GM23338 (cell line): ENCODE measurements around the gene STRN. TPM values are rescaled to one million over a fixed set of nuclear protein-coding genes. Genes with fewer than 3 reads are reported as not detected.

Experiments
- ATAC-seq: fragments of 200-7000 bp; cut with Tn5 transposase; 3 replicates; pipeline ENCODE4 v1.9.1; 2020
- DNase-seq: peaks from one replicate; pipeline ENCODE4 v3.0.0-alpha.2; 2015; ENCODE audit warnings: low spot score
- H2AFZ ChIP-seq: fragments of 200-600 bp; sonication (generic); 2 replicates; pipeline ENCODE4 v1.8.0; 2016; ENCODE audit warnings: antibody characterized with exemption, mild to moderate bottlenecking, moderate library complexity
- H3F3A ChIP-seq: fragments of 200-600 bp; sonication (generic); replicated peaks from 2 replicates; pipeline ENCODE4 v1.8.0; 2017; ENCODE audit warnings: antibody characterized with exemption, mixed run types, low read depth
- H3K27ac ChIP-seq: fragments of 200-600 bp; sonication (generic); 2 replicates; pipeline ENCODE4 v1.6.1; 2016; ENCODE audit warnings: low read depth
- H3K27me3 ChIP-seq: fragments of 200-600 bp; sonication (generic); 2 replicates; pipeline ENCODE4 v1.8.0; 2016; ENCODE audit warnings: mild to moderate bottlenecking, mixed run types, moderate library complexity; ENCODE audit not compliant: insufficient read depth
- H3K36me3 ChIP-seq: fragments of 200-600 bp; sonication (generic); 2 replicates; pipeline ENCODE4 v1.8.0; 2016; ENCODE audit warnings: mild to moderate bottlenecking; ENCODE audit not compliant: insufficient read depth
- H3K4me1 ChIP-seq: fragments of 200-600 bp; sonication (generic); 2 replicates; pipeline ENCODE4 v1.8.0; 2016; ENCODE audit warnings: mild to moderate bottlenecking, moderate library complexity; ENCODE audit not compliant: insufficient read depth
- H3K4me2 ChIP-seq: fragments of 200-600 bp; sonication (generic); 2 replicates; pipeline ENCODE4 v1.7.1; 2017; ENCODE audit warnings: mixed run types
- H3K4me3 ChIP-seq: fragments of 200-600 bp; sonication (generic); 2 replicates; pipeline ENCODE4 v1.6.1; 2016; ENCODE audit warnings: mixed run types
- H3K79me2 ChIP-seq: fragments of 200-600 bp; sonication (generic); replicated peaks from 2 replicates; pipeline ENCODE4 v1.8.0; 2017; ENCODE audit warnings: mild to moderate bottlenecking; ENCODE audit not compliant: insufficient read depth
- H3K9me2 ChIP-seq: fragments of 200-600 bp; sonication (generic); 2 replicates; pipeline ENCODE4 v1.8.0; 2017; ENCODE audit not compliant: insufficient read depth
- H4K20me1 ChIP-seq: fragments of 200-600 bp; sonication (generic); replicated peaks from 2 replicates; pipeline ENCODE4 v1.8.0; 2017; ENCODE audit warnings: mild to moderate bottlenecking; ENCODE audit not compliant: insufficient read depth
- H3K27ac Mint-ChIP-seq: 2 replicates; pipeline ENCODE4 v1.8.0; 2020; ENCODE audit warnings: inconsistent platforms, mild to moderate bottlenecking, moderate library complexity, mixed read lengths
- H3K27me3 Mint-ChIP-seq: 3 replicates; pipeline ENCODE4 v1.8.0; 2022; ENCODE audit warnings: low read depth, mild to moderate bottlenecking, moderate library complexity, mixed read lengths, inconsistent platforms; ENCODE audit not compliant: insufficient read depth, poor library complexity
- H3K36me3 Mint-ChIP-seq: 3 replicates; pipeline ENCODE4 v1.8.0; 2021; ENCODE audit warnings: low read depth, mild to moderate bottlenecking, inconsistent platforms, moderate library complexity, mixed read lengths
- H3K4me1 Mint-ChIP-seq: 3 replicates; pipeline ENCODE4 v1.8.0; 2020; ENCODE audit warnings: mild to moderate bottlenecking, inconsistent platforms, mixed read lengths
- H3K4me3 Mint-ChIP-seq: 3 replicates; pipeline ENCODE4 v1.8.0; 2021; ENCODE audit warnings: moderate library complexity, mild to moderate bottlenecking, inconsistent platforms, mixed read lengths
- H3K9me3 Mint-ChIP-seq: 3 replicates; pipeline ENCODE4 v1.8.0; 2020; ENCODE audit warnings: moderate library complexity, mild to moderate bottlenecking, inconsistent platforms, mixed read lengths
- CREB1 ChIP-seq: fragments of 250-450 bp; sonication (Bioruptor Pico); IDR thresholded peaks from 2 replicates; pipeline ENCODE4 v1.5.0; 2020; ENCODE audit warnings: low read depth, mild to moderate bottlenecking, moderate library complexity
- EZH2 ChIP-seq: fragments of 200-600 bp; sonication (generic); IDR thresholded peaks from one replicate; pipeline ENCODE4 v1.8.0; 2017; ENCODE audit warnings: antibody characterized with exemption, mild to moderate bottlenecking, low read depth; ENCODE audit not compliant: unreplicated experiment
- EZH2phosphoT487 ChIP-seq: fragments of 200-600 bp; sonication (generic); IDR thresholded peaks from one replicate; pipeline ENCODE4 v1.8.1; 2018; ENCODE audit warnings: antibody characterized with exemption; ENCODE audit not compliant: unreplicated experiment
- JUNB ChIP-seq: IDR thresholded peaks from one replicate; pipeline ENCODE4 v1.6.1; 2016; ENCODE audit warnings: antibody characterized with exemption; ENCODE audit not compliant: unreplicated experiment
- NANOG ChIP-seq: IDR thresholded peaks from 2 replicates; pipeline ENCODE4 v1.6.1; 2016; ENCODE audit warnings: antibody characterized with exemption, borderline replicate concordance
- POLR2AphosphoS5 ChIP-seq: IDR thresholded peaks from 2 replicates; pipeline ENCODE4 v1.6.1; 2016; ENCODE audit warnings: antibody characterized with exemption, low read depth
- ZNF331 ChIP-seq: fragments of 250-450 bp; sonication (Bioruptor Pico); IDR thresholded peaks from 2 replicates; pipeline ENCODE4 v1.5.0; 2020; ENCODE audit warnings: low read depth, mild to moderate bottlenecking, moderate library complexity
- polyA plus RNA-seq: library from polyadenylated mRNA; unstranded; fragments of >200 nt; fragmentation: Nextera tagmentation; extraction: Ambion mirVana; gene quantifications from 2 replicates; pipeline ENCODE4 v1.2.1, GENCODE V29; 2016
- total RNA-seq: library from RNA; depleted of rRNA; stranded (reverse); fragments of >200 nt; shearing (Covaris generic); gene quantifications from 2 replicates; pipeline ENCODE4 v1.2.3, GENCODE V29; 2014
- TF ChIP-seq, protein P1 (sequence below): IDR thresholded peaks from 2 replicates; pipeline ENCODE4 v1.6.1; 2016; ENCODE audit warnings: antibody characterized with exemption
- TF ChIP-seq, protein P2 (sequence below): IDR thresholded peaks from one replicate; pipeline ENCODE4 v1.6.1; 2018; ENCODE audit warnings: antibody characterized with exemption; ENCODE audit not compliant: unreplicated experiment
- TF ChIP-seq, protein P3 (sequence below), 2 experiments: fragments of 200-600 bp in 1 of 2; sonication (generic) in 1 of 2; conservative IDR thresholded peaks; 2 replicates each; pipeline versions ENCODE4 v1.5.1 to v1.6.1; 2016 to 2017; ENCODE audit warnings: antibody characterized with exemption in 2 of 2, low read depth in 2 of 2, mild to moderate bottlenecking in 2 of 2, moderate library complexity in 1 of 2

STRN gene
- total and polyA plus RNA-seq, 2 experiments from 2014 or later: 16.1 to 34.5 TPM

DNA sequence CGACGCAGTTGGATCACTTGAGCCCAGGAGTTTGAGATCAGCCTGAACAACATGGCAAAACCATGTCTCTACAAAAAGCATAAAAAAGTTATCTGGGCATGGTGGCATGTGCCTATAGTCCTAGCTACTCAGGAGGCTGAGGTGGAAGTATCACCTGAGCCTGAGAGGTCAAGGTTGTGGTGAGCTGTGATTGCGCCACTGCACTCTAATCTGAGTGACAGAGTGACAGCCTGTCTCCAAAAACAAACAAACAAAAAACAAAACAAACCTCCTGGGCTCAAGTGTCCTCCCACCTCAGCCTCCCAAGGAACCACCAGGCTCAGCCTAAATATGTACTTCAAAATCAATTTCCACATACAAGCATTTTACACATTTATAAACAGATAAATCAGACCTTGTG is 83.8 kb downstream of the STRN start (continued):
- TF ChIP-seq POLR2AphosphoS5: no peak
- TF ChIP-seq, protein P1, sequence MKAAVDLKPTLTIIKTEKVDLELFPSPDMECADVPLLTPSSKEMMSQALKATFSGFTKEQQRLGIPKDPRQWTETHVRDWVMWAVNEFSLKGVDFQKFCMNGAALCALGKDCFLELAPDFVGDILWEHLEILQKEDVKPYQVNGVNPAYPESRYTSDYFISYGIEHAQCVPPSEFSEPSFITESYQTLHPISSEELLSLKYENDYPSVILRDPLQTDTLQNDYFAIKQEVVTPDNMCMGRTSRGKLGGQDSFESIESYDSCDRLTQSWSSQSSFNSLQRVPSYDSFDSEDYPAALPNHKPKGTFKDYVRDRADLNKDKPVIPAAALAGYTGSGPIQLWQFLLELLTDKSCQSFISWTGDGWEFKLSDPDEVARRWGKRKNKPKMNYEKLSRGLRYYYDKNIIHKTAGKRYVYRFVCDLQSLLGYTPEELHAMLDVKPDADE: no peak
- TF ChIP-seq, protein P2, sequence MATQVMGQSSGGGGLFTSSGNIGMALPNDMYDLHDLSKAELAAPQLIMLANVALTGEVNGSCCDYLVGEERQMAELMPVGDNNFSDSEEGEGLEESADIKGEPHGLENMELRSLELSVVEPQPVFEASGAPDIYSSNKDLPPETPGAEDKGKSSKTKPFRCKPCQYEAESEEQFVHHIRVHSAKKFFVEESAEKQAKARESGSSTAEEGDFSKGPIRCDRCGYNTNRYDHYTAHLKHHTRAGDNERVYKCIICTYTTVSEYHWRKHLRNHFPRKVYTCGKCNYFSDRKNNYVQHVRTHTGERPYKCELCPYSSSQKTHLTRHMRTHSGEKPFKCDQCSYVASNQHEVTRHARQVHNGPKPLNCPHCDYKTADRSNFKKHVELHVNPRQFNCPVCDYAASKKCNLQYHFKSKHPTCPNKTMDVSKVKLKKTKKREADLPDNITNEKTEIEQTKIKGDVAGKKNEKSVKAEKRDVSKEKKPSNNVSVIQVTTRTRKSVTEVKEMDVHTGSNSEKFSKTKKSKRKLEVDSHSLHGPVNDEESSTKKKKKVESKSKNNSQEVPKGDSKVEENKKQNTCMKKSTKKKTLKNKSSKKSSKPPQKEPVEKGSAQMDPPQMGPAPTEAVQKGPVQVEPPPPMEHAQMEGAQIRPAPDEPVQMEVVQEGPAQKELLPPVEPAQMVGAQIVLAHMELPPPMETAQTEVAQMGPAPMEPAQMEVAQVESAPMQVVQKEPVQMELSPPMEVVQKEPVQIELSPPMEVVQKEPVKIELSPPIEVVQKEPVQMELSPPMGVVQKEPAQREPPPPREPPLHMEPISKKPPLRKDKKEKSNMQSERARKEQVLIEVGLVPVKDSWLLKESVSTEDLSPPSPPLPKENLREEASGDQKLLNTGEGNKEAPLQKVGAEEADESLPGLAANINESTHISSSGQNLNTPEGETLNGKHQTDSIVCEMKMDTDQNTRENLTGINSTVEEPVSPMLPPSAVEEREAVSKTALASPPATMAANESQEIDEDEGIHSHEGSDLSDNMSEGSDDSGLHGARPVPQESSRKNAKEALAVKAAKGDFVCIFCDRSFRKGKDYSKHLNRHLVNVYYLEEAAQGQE: no peak
- no peak for TF ChIP-seq EZH2phosphoT487

DNA sequence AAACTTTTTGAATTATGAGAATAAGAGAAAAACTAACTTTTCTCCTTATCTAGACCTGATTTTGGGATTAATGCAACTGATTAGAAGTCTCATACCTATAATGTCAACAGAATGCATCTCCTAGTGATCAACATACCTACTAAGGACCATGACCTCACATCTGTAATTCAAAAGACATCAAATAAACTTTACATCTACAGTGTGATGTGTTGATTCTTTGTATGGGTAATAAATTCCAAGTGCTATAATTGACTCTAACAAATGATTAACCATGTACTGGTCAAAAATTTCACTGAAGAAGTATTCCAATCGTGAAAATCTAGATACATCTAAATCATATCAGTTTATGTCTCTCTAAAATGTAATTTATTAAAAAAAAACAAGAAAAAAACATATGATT is 84.5 kb downstream of the STRN start:
- Histone ChIP-seq H3K36me3 (peaks cover 4% of the 10 kb centered on the region; the same call in 1 of the 2 replicates), H3K79me2 (no peaks in the 10 kb centered on the region), H3K27me3 (no peaks in the 10 kb centered on the region), H3K4me2 (no peak overlapping the region), H3K9me2 (no peaks in the 10 kb centered on the region), H3K4me3 (no peak overlapping the region), H2AFZ (no peak overlapping the region), H3K4me1 (no peaks in the 10 kb centered on the region), H3K27ac (no peak overlapping the region), H3F3A (no peaks in the 10 kb centered on the region), H4K20me1 (no peaks in the 10 kb centered on the region)
- ATAC-seq (no peak), DNase-seq (no peak)
- Mint-ChIP-seq H3K27ac (no peak overlapping the region), H3K4me1 (no peaks in the 10 kb centered on the region), H3K9me3 (no peaks in the 10 kb centered on the region), H3K36me3 (peaks cover 10% of the 10 kb centered on the region; the same call in 2 of the 3 replicates), H3K27me3 (peaks cover 2% of the 10 kb centered on the region), H3K4me3 (no peak overlapping the region)
- no peak for TF ChIP-seq ZNF331 (CRISPR knock-in tag)
- no peak for TF ChIP-seq CREB1
- TF ChIP-seq JUNB: no peak
- TF ChIP-seq, protein P1: no peak
- TF ChIP-seq EZH2phosphoT487: no peak
- TF ChIP-seq NANOG: no peak
- TF ChIP-seq, protein P2: no peak
- TF ChIP-seq EZH2: no peak
- TF ChIP-seq, protein P3, sequence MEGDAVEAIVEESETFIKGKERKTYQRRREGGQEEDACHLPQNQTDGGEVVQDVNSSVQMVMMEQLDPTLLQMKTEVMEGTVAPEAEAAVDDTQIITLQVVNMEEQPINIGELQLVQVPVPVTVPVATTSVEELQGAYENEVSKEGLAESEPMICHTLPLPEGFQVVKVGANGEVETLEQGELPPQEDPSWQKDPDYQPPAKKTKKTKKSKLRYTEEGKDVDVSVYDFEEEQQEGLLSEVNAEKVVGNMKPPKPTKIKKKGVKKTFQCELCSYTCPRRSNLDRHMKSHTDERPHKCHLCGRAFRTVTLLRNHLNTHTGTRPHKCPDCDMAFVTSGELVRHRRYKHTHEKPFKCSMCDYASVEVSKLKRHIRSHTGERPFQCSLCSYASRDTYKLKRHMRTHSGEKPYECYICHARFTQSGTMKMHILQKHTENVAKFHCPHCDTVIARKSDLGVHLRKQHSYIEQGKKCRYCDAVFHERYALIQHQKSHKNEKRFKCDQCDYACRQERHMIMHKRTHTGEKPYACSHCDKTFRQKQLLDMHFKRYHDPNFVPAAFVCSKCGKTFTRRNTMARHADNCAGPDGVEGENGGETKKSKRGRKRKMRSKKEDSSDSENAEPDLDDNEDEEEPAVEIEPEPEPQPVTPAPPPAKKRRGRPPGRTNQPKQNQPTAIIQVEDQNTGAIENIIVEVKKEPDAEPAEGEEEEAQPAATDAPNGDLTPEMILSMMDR (conservative IDR thresholded peaks at IDR 0.05; ENCODE audit: low read depth in 2 of 2): no peak
